ENCODE measurements around the gene TTF2.
A peak's percentile ranks its signal among the peaks of the same experiment; 100 is the strongest.

The TTF2 gene

DNA sequence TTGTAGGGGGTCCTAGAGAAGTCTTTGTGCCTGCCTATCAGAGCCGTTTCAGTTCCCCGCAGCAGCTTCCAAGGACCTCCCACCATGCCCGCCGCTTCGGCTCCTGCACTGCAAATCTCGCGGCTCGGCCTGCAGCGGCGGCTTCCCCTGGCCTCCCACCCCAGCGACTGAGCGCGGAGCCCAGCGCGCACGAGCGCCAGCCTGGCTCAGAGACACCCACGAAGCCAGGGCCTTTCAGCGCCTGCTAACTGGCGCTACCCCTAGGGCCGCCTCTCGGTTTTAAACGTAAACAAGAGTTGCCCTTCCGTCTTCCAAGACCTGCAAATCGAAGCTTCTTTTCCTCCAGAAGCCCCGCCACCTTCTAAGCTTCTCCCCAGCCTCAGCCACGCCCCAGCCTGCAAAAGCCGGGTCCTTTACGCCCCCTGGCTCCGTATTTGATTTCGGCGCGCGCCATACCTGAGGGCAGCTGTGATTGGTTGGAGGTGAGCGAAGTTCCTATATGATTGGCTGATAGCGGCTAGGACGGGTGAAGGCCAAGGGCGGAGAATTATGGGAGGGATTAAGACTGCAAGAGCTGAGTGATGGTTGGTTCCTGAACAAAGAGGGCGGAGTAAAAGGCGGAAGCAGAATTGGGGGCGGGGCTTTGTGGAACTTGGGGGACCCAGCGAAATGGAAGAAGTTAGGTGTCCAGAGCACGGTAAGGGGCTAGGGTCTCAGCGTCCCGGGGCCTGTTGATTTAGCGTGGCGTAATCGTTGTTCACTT, at the start of gene TTF2:
TTF2 (plus strand) TSS at position 649 of the 763 bp plus-strand sequence; CDS start at position 670, 21 bp downstream.
- DNase-seq (ENCODE audit: low read depth in 2 of 2) = peak; percentile 93

DNA sequence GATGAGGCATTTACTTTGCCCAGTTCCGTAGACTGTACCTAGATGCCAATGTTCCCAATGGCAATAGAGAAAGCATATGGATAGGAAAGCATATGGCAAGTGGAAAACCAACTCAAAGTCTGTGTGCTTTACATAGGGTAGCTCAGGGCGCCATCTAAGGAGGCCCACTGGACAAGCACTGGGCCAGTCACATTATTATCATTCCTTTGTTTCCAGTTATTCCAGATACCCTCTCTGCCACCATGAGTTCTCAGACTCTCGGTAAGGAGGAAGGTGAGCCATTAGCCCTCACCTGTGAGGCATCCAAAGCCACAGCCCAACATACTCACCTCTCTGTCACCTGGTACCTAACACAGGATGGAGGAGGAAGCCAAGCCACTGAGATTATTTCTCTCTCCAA, 48.8 kb upstream of the TTF2 start:
- no peak for DNase-seq (ENCODE audit: low read depth in 2 of 2)

DNA sequence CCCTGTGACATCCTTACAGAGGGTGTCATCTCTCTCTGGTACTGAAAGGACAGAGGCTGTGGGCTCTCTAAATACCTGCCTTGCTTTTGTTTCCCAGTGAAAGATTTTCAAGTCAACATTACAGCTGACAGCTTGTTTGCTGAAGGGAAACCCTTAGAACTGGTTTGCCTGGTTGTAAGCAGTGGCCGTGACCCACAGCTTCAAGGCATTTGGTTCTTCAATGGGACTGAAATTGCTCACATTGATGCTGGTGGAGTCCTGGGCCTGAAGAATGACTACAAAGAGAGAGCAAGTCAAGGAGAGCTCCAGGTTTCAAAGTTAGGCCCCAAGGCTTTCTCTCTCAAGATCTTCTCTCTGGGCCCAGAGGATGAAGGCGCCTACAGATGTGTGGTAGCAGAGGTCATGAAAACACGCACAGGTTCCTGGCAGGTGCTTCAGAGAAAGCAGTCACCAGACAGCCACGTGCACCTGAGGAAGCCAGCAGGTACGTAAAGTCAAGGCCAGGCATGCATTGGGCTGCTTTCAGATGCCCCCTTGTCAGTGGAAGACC, 46.7 kb upstream of the TTF2 start:
- DNase-seq (ENCODE audit: low read depth in 2 of 2) = no peak

DNA sequence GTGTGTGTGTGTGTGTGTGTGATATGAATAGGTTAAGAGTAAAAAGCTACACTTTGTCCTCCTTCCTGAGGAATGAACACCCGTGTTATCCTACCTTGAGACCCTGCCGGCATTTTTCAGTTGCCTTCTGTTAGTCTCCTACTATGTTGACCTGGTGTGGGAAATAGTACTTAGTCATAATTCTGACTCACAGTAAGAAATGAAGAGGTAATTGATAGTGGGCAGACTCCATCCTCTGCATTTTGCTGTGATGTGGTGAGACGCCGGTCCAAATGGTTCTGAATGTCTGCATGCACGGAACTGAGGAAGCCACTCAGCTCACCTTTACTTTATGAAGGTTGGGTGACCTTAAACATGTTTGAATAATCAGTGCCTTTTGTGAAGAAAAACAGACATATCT, 45.9 kb upstream of the TTF2 start:
- DNase-seq (ENCODE audit: low read depth in 2 of 2) = no peak

DNA sequence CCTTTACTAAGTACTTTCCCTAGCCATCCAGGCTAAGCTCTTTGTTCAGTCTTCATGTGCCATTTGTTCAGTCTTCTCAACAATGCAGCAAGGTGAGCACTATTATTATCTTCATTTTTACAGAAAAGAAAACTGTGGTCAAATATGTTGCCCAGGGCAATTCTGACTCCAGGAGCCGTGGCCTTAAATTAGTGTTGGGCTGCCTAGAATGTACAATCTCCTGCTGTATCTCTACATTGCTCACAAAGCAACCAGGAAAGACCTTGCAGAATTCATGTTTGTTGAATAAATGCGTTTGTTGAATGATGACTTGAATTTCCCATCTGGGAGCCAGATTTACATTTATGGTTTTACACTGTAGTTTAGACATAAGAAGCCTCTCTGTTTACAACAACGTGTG, 44.4 kb upstream of the TTF2 start:
- DNase-seq (ENCODE audit: low read depth in 2 of 2) = no peak

DNA sequence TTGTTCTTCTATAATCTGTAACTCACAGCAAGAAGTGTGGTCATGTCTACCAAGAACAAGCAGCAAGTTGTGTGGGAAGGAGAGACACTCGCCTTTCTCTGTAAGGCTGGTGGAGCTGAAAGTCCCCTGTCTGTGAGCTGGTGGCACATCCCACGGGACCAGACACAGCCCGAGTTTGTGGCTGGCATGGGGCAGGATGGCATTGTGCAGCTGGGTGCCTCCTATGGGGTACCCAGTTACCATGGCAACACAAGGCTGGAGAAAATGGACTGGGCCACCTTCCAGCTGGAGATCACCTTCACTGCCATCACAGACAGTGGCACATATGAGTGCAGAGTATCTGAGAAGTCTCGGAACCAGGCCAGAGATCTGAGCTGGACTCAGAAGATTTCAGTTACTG, 43.1 kb upstream of the TTF2 start:
- no peak for DNase-seq (ENCODE audit: low read depth in 2 of 2)

DNA sequence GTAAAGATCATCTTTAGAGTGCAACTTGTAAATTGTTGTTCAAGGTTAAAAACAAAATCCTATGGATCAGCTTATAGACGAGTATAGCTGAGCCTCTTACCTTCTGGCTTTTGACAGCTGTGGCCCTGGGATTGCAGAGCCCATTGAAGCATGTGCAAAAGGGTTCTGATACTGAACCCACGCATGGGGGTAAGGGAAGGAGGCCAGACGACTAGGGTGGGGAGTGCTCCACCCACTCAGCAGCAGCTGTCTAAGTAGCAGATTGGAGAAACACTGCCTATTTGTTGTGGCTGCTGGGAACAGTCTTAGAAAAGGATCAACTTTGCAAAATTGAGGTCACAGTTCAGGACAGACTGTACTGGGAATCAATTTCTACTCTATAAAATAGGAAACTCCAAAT, 42.5 kb upstream of the TTF2 start:
- DNase-seq (ENCODE audit: low read depth in 2 of 2) = no peak

DNA sequence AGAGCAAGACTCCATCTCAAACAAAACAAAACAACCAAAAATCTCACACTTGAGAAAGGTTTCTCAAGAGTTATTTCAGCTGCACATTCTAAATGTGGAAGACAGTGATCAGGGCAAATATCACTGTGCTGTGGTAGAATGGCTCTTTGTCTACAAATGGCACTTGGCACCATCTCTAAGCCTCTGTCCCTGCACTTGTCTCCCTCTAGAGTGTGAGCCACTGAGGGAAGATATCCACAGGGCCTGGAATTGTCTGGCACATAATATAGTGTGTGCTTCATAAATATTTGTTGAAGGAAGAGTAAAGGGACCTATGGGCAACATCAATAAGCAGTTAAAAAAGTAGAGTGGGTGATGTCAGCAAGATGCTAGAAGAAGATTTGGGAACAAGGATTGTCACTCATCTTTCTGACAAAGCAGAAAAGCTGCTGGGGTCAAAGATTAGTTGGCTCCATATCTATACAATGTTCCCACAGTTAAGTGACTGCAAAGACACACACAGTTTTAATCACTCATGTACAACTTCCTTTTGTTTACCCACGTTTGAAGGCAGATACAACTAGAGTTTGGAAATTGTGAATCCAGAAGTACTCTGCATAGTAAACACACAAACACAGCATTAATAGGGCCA, 39.5 kb upstream of the TTF2 start:
- DNase-seq (ENCODE audit: low read depth in 2 of 2) = no peak

DNA sequence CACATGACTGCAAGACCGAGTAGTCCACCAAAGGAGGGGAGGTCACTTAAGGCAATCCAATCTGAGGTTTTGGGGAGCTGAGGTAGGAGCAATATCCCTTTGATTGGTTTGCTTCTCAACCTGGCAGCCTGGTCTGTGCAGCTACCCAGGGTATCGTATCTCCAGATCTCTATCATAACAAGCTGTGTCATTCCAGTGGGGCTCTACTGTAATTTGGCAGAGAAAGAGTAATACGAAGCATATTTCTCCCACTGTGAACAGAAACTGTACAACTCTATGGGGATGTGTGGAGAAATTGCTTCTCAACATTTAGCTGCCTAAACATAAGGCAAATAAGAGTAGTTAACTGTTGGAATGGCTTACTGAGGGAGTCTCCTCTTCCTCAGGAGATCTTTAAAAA, 38.0 kb upstream of the TTF2 start:
- no peak for DNase-seq (ENCODE audit: low read depth in 2 of 2)

DNA sequence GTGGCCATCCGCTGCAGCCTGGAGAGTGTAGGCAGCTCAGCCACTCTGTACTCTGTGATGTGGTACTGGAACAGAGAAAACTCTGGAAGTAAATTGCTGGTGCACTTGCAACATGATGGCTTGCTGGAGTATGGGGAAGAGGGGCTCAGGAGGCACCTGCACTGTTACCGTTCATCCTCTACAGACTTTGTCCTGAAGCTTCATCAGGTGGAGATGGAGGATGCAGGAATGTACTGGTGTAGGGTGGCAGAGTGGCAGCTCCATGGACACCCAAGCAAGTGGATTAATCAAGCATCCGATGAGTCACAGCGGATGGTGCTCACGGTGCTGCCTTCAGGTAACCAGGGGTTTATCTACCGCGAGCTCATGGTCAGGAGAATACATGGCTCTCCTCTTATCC, 34.6 kb upstream of the TTF2 start:
- no peak for DNase-seq (ENCODE audit: low read depth in 2 of 2)

DNA sequence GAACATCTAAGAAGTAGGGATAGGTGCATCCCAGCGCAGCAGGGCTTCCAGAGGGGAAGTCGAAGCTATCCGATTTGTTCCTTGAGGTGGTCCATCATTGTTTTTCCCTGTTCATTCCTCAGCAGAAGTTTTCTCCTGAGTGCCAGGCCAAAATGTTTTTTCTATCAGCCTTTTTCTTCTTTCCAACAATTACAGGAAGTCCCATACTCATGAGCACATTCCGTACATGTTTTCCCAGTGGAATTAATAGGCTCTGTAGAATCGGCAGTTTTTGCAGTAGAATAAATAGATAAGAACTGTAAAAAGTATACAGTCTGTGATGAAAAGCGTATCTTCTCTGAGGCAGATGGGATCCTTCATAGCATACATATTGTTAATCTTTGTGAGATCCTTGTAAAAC, 33.8 kb upstream of the TTF2 start:
- no peak for DNase-seq (ENCODE audit: low read depth in 2 of 2)

DNA sequence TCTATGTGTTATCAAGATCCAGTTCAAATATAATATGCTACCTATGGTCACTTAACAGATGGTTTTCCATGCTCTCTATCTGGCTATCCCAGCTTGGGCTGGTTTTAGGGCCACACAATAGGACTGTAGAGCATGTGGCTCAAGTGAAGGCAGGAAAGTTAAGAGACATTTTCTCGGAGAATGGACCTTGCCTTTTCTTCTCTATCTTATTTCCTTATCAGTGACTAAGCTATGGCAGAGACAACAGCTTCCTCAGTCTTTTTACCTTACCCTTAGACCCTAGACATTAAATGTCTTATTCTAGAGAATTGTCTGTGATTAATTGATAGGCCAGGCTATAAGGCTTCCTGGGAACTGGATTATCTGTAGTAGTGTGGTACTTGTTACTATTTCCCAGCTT, 30.4 kb upstream of the TTF2 start:
- DNase-seq (ENCODE audit: low read depth in 2 of 2) = no peak

DNA sequence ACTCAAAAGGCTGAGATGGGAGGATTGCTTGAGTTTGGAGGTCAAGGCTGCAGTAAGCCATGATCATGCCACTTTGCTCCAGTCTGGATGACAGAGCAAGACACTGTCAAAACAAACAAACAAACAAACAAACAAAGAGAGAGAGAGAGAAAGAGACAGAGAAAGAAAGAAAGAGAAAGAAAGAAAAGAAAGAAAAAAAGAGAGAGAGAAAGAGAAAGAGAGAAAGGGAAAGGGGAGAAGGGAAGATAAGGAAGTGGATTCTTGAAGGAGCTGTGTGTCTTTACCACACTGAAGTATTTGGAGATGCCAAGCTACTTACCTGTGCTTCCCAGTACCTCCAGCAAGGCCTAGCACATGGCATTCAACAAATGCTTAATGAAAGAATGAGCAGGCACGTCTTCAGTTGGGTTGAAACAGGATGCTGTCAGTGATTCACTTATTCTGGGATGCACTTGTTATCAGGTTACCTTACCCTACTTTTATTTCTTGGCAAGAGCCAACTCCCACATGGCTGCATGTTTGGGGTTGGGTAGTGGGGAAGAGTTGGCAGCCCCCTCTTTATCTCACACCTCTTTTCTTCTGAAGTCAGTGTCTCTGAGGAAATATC, 29.8 kb upstream of the TTF2 start:
- DNase-seq (ENCODE audit: low read depth in 2 of 2) = no peak

DNA sequence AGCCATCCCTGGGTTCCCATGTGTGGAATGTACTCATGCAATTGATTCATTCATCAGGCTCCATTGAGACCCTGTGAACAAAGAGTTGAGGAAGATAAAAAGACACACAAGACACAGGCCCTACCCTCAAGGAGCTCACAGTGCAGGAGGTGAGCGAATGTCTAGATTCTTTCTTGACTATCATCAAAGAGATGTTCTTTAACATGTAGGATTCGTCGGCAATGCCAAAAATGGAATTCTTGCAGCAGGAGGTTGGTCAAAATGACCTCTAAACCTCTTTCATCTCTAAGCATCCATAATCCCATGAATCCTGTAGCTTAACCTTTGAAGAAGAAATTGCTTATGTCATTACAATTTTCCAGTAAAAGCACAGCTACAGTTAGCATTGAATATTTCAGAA, 27.9 kb upstream of the TTF2 start:
- DNase-seq (ENCODE audit: low read depth in 2 of 2) = no peak

DNA sequence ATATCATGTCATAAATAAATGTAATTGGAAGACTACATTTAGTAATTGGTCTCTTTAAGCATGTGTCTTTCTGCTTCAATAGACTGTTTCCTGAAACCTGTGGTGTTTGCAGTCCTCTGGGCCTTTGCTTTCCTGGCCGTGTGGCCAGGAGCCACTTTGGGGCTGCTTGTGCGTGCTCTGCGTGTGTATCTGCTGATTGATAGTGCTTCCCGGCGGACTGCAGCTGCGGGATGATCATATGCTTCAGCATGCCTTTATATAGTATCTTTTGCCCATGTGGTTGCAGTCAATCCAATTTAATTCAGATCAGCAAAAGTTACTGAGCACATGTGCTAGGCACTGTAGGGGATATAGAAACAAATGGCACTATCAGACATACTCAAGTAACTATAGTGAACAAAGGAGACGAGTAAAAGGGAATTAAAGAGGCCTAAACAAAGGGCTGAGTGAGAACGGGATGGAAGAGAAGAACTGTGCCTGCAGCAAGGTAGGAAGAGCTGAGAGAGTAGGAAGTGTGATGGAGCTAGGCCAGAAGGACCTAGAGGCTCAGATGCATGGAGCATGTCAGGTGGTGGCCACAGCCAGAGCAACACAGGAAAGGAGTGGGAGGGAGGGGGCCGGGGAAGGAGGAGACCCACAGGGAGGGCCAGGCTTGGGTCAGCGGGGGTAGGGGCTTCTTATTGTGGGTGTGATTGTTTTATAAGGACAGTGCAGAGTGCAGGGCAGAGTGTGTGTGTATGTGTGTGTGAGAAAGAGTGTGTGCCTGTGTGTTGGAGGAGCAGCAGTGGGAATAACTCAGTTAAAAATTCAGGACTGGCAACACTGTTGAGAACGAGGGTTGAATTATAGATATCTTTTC, 27.2 kb upstream of the TTF2 start:
- DNase-seq (ENCODE audit: low read depth in 2 of 2) = no peak

DNA sequence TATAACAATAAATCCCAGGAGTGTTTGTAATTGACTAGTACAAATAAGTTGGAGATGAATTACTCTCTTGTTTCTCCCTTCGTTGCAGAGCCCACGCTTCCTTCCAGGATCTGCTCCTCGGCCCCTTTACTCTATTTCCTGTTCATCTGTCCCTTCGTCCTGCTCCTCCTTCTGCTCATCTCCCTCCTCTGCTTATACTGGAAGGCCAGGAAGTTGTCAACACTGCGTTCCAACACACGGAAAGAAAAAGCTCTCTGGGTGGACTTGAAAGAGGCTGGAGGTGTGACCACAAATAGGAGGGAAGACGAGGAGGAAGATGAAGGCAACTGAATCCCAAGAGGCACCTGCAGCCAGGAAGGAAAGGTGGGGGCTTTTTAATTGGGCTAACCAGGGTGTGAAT, 26.4 kb upstream of the TTF2 start:
- no peak for DNase-seq (ENCODE audit: low read depth in 2 of 2)

DNA sequence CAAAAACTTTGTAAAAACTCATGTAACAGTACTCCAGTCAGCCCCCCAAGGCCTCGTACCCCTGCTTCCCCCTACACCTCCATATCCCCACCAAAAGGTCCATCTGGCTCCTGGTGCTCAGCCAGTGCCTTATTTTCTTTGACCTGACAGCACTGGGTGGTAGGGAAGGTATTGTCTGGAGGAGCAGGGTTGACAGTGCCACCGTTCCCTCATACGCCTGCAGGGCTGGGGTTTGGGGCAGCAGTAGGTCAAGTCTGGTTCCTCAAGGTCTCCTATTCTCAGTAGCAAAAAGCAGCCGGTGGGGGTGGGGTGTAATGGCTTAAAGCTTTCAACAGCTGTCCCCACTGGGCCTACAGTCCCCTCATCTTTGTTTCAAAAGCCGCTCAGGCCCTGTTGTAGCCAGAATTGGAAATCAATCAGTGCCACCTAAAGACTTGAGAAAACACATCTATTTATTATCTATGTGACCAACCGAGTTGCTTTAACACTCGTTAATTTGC, 25.3 kb upstream of the TTF2 start:
- DNase-seq (ENCODE audit: low read depth in 2 of 2) = no peak

DNA sequence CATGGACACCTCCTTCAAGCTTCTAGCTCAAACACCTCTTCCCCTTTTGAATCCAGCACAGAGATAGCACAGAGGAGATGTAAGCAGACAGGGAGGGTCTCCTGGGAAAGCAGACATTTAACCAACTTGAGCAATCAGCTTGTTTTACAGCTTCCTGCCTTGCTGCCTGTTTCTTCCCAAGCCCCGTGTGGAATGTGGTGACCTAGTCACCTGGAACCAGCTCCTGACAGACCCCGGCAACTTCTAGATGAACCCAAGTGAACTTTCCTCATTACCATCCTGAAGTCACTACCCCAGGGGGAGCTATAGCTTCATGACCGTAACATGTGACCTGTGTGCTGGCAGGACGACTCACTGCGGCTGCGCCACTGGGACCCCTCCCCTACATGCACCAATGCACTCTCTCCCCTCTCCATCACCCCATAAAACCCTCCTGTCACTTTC, 24.1 kb upstream of the TTF2 start:
- no peak for DNase-seq (ENCODE audit: low read depth in 2 of 2)

DNA sequence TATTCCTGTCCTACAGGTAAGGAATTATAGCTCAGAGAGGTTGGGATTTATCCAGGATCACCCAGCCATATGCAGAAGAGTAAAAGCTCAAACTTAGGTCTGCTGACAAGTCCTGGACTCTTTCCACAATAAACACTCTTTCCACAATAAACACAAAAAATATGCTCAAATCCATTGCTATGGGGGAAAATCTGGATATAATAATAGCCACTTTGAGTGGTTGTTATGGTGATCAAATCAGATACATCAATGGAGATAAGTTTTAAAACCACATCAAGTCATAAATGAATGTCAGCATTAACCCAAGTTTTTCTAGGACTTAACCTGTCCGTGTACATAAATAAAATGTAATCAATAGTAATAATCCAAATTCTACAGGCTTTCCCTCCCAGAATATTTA, 22.3 kb upstream of the TTF2 start:
- DNase-seq (ENCODE audit: low read depth in 2 of 2) = no peak

DNA sequence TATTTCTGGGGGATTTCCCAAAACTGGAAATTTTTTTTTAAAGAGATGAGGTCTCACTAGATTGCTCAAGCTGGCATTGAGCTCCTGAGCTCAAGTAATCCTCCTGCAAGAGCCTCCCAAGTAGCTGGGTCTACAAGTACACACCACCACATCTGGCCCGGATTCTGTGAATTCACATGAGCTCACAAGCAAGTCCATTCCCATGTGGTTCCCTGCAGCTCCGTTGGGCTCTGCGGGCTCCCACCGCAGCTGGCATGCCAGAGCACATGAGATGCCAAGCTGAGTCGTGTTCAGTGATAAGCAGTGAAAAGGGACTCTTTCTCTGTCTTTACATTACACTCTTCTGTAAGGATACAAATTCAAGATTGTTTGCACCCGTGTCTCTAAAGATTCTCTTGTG, 21.9 kb upstream of the TTF2 start:
- no peak for DNase-seq (ENCODE audit: low read depth in 2 of 2)

DNA sequence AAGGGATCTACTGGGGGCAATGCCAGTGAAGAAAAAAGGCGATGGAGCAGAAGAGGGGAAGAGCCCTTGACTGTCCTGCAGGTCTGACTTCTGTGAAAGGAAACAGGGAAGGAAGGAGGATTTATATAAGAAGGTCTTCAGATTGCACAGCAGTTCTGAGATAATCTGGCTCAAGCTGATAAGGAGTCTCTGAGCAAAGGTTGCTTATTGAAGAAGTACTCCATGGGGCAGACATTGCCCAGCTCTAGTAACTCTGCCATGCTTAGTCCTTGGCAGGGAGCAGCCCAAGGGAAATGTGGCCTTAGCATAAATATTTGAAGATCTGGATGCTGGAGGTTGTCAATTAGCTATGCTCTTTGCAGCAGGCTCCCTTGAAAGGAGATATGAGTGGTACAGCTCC, 15.9 kb upstream of the TTF2 start:
- no peak for DNase-seq (ENCODE audit: low read depth in 2 of 2)

DNA sequence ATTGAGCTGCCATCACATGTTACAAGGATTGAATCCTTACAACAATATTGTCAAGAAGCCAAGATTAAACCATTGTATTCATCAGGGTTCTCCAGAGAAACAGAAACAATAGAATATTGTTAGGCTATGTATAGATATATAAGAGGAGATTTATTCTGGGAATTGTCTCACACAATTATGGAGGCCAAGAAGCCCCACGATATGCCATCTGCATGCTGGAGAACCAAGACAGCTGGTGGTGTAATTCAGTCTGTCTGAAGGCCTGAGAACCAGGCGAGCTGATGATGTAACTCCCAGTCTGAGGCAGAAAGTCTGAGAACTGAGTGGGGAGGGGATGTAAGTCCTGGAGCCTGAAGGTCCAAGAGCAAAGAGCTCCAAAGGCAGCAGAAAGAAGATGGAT, 14.5 kb upstream of the TTF2 start:
- DNase-seq (ENCODE audit: low read depth in 2 of 2) = no peak

Data from fibroblast of skin of left biceps (primary cell).